GM12878 (cell line): ENCODE data around the gene EVI2B.
"Not testable (repeated sequence)": the region's sequence is repeated elsewhere in the genome, so short reads cannot be mapped to it uniquely, and the experiment has no call there.

ENCODE experiments used
- ATF2 ChIP-seq: IDR thresholded peaks from 2 replicates; pipeline ENCODE4 v1.6.1; 2012; ENCODE audit warnings: low read length, inconsistent platforms
- EP300 ChIP-seq, 2 experiments: fragments of 150-350 bp in 1 of 2; IDR thresholded peaks; 2 replicates each; pipeline ENCODE4 v1.6.1; 2011 to 2012; ENCODE audit warnings: low read depth in 2 of 2, low read length in 2 of 2, borderline replicate concordance in 1 of 2, improper control_type of control experiment in 1 of 2, inconsistent platforms in 1 of 2; ENCODE audit not compliant: control insufficient read depth in 1 of 2
- POLR2AphosphoS5 ChIP-seq: IDR thresholded peaks from 2 replicates; pipeline ENCODE4 v1.6.1; 2011; ENCODE audit warnings: mild to moderate bottlenecking, low read length, inconsistent platforms
- STAT1 ChIP-seq: fragments of 450-650 bp; conservative IDR thresholded peaks from 2 replicates; pipeline ENCODE4 v1.6.1; 2014; ENCODE audit warnings: antibody characterized with exemption, mild to moderate bottlenecking
- TF ChIP-seq, protein P1 (sequence below), 3 experiments: IDR thresholded peaks in 2 of 3; conservative IDR thresholded peaks in 1 of 3; 2 replicates each; pipeline ENCODE4 v1.5.1; 2011; ENCODE audit warnings: low read depth in 3 of 3, low read length in 3 of 3, mild to moderate bottlenecking in 3 of 3, control low read depth in 2 of 3, moderate library complexity in 2 of 3, inconsistent platforms in 1 of 3, mixed read lengths in 1 of 3; ENCODE audit not compliant: control insufficient read depth in 2 of 3, insufficient read depth in 1 of 3; ENCODE audit errors: extremely low read depth in 1 of 3
- TF ChIP-seq, protein P2 (sequence below): IDR thresholded peaks from 2 replicates; pipeline ENCODE4 v1.6.1; 2011; ENCODE audit warnings: low read depth, mild to moderate bottlenecking, low read length, moderate library complexity, borderline replicate concordance; ENCODE audit errors: extremely low read depth

- not testable (repeated sequence) for TF ChIP-seq STAT1; EP300 (IDR thresholded peaks at IDR 0.05; ENCODE audit: borderline replicate concordance in 1 of 2, control insufficient read depth in 1 of 2, low read depth in 2 of 2, low read length in 2 of 2); ATF2; POLR2AphosphoS5
- TF ChIP-seq, protein P1, sequence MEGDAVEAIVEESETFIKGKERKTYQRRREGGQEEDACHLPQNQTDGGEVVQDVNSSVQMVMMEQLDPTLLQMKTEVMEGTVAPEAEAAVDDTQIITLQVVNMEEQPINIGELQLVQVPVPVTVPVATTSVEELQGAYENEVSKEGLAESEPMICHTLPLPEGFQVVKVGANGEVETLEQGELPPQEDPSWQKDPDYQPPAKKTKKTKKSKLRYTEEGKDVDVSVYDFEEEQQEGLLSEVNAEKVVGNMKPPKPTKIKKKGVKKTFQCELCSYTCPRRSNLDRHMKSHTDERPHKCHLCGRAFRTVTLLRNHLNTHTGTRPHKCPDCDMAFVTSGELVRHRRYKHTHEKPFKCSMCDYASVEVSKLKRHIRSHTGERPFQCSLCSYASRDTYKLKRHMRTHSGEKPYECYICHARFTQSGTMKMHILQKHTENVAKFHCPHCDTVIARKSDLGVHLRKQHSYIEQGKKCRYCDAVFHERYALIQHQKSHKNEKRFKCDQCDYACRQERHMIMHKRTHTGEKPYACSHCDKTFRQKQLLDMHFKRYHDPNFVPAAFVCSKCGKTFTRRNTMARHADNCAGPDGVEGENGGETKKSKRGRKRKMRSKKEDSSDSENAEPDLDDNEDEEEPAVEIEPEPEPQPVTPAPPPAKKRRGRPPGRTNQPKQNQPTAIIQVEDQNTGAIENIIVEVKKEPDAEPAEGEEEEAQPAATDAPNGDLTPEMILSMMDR (IDR thresholded peaks at IDR 0.05 in 2 of 3, conservative IDR thresholded peaks at IDR 0.05 in 1 of 3; ENCODE audit: control insufficient read depth in 2 of 3, extremely low read depth in 1 of 3, insufficient read depth in 1 of 3, low read depth in 3 of 3, low read length in 3 of 3): peak in 1 of 3 experiments; percentile 20; a peak in 2 of 6 replicates
- TF ChIP-seq, protein P2, sequence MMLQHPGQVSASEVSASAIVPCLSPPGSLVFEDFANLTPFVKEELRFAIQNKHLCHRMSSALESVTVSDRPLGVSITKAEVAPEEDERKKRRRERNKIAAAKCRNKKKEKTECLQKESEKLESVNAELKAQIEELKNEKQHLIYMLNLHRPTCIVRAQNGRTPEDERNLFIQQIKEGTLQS: not testable (repeated sequence)
These were observed 1.6 kb downstream of the EVI2B start for GRCh38 chr17:31312223-31312622.
